Stimulated activated CD8-positive, alpha-beta memory T cell treated with anti-CD3 and anti-CD28 coated beads, Interleukin-4, amount 100 ng/mL, for 24 hours (primary cell): ENCODE data around the gene TNRC6A.
"Not testable (repeated sequence)": the region's sequence is repeated elsewhere in the genome, so short reads cannot be mapped to it uniquely, and the experiment has no call there.

Source experiments
- DNase-seq: peaks from one replicate; pipeline ENCODE4 v3.0.0-alpha.2; 2020; ENCODE audit warnings: low read depth

TNRC6A gene

GRCh38 chr16:24729243-24729950, at the start of gene TNRC6A:
Gene TNRC6A (plus strand): TSS chr16:24729651. CDS start chr16:24729842, 191 bp downstream.
- peak; percentile 77 for DNase-seq

GRCh38 chr16:24681793-24682192, 47.7 kb upstream of the TNRC6A start:
- DNase-seq, result no peak

- DNase-seq, result no peak
Observed at GRCh38 chr16:24683250-24683649, 46.2 kb upstream of the TNRC6A start.

- DNase-seq, result no peak
Observed at GRCh38 chr16:24683847-24684493, 45.5 kb upstream of the TNRC6A start.

- no peak for DNase-seq
Observed at GRCh38 chr16:24685539-24686432, 43.7 kb upstream of the TNRC6A start.

- DNase-seq, result no peak
Observed at GRCh38 chr16:24686678-24687077, 42.8 kb upstream of the TNRC6A start.

GRCh38 chr16:24688359-24688758, 41.1 kb upstream of the TNRC6A start:
- DNase-seq, result no peak

- DNase-seq, result no peak
Observed at GRCh38 chr16:24689128-24689527, 40.3 kb upstream of the TNRC6A start.

GRCh38 chr16:24692854-24693253, 36.6 kb upstream of the TNRC6A start:
- no peak for DNase-seq

- DNase-seq, result no peak
Observed at GRCh38 chr16:24694931-24695330, 34.5 kb upstream of the TNRC6A start.

GRCh38 chr16:24696699-24697098, 32.8 kb upstream of the TNRC6A start:
- DNase-seq, result no peak

- no peak for DNase-seq
Observed at GRCh38 chr16:24698308-24698707, 31.1 kb upstream of the TNRC6A start.

GRCh38 chr16:24699151-24699723, 30.2 kb upstream of the TNRC6A start:
- no peak for DNase-seq

- no peak for DNase-seq
Observed at GRCh38 chr16:24700549-24701392, 28.7 kb upstream of the TNRC6A start.

GRCh38 chr16:24701521-24701951, 27.9 kb upstream of the TNRC6A start:
- no peak for DNase-seq

- DNase-seq, result not testable (repeated sequence)
Observed at GRCh38 chr16:24707760-24708159, 21.7 kb upstream of the TNRC6A start.

- no peak for DNase-seq
Observed at GRCh38 chr16:24713379-24713778, 16.1 kb upstream of the TNRC6A start.

- no peak for DNase-seq
Observed at GRCh38 chr16:24717411-24717810, 12.0 kb upstream of the TNRC6A start.

- DNase-seq, result no peak
Observed at GRCh38 chr16:24718967-24719521, 10.4 kb upstream of the TNRC6A start.

GRCh38 chr16:24721830-24722238, 7.6 kb upstream of the TNRC6A start:
- no peak for DNase-seq

- DNase-seq, result no peak
Observed at GRCh38 chr16:24723663-24724062, 5.8 kb upstream of the TNRC6A start.
